HepG2 (cell line): ENCODE measurements around the gene FGD2. TPM values are rescaled to one million over a fixed set of nuclear protein-coding genes. Genes with fewer than 3 reads are reported as not detected.

Experiments used
- AHR ChIP-seq: IDR thresholded peaks from 2 replicates; pipeline ENCODE4 v1.6.1; 2018; ENCODE audit warnings: missing genetic modification reagents, missing compliant biosample characterization
- AKNA ChIP-seq: sonication (generic); formaldehyde crosslinking; IDR thresholded peaks from 2 replicates; pipeline ENCODE4 v1.4.0; 2020; ENCODE audit warnings: missing genetic modification reagents, borderline replicate concordance
- ATM ChIP-seq: fragments of 450-650 bp; IDR thresholded peaks from 2 replicates; pipeline ENCODE4 v1.7.1; 2017; ENCODE audit warnings: mild to moderate bottlenecking, borderline replicate concordance
- CBX5 ChIP-seq: sonication (generic); formaldehyde crosslinking; IDR thresholded peaks from 2 replicates; pipeline ENCODE4 v1.4.0; 2020; ENCODE audit warnings: missing genetic modification reagents, borderline replicate concordance
- CREB3 ChIP-seq: sonication (generic); formaldehyde crosslinking; IDR thresholded peaks from 2 replicates; pipeline ENCODE4 v1.5.0; 2020; ENCODE audit warnings: missing genetic modification reagents
- GATAD1 ChIP-seq: IDR thresholded peaks from 2 replicates; pipeline ENCODE4 v1.6.1; 2016; ENCODE audit warnings: missing genetic modification reagents, missing compliant biosample characterization
- KDM1A ChIP-seq: IDR thresholded peaks from 2 replicates; pipeline ENCODE4 v1.6.1; 2016; ENCODE audit warnings: missing compliant biosample characterization
- KDM3A ChIP-seq: IDR thresholded peaks from 2 replicates; pipeline ENCODE4 v1.6.1; 2018; ENCODE audit warnings: low read depth, missing compliant biosample characterization
- KLF13 ChIP-seq: sonication (generic); formaldehyde crosslinking; IDR thresholded peaks from 2 replicates; pipeline ENCODE4 v1.4.0; 2020; ENCODE audit warnings: mild to moderate bottlenecking, missing genetic modification reagents
- KLF16 ChIP-seq, 2 experiments: sonication (generic) in 1 of 2; formaldehyde crosslinking in 1 of 2; IDR thresholded peaks; 2 replicates each; pipeline versions ENCODE4 v1.6.1 to v1.8.0; 2016 to 2023; ENCODE audit warnings: missing genetic modification reagents in 2 of 2, missing compliant biosample characterization in 1 of 2
- MAFK ChIP-seq, 2 experiments: IDR thresholded peaks in 1 of 2; conservative IDR thresholded peaks in 1 of 2; 2 replicates each; pipeline ENCODE4 v1.6.1; 2011; ENCODE audit warnings: improper control_type of control experiment in 2 of 2, low read length in 2 of 2
- MIXL1 ChIP-seq: IDR thresholded peaks from 2 replicates; pipeline ENCODE4 v1.6.1; 2016
- NCOR1 ChIP-seq: fragments of 200-600 bp; sonication (generic); IDR thresholded peaks from 2 replicates; pipeline ENCODE4 v1.7.0; 2017; ENCODE audit warnings: antibody characterized with exemption, low read length, borderline replicate concordance
- NFRKB ChIP-seq: fragments of 450-650 bp; IDR thresholded peaks from 2 replicates; pipeline ENCODE4 v1.6.1; 2017
- PTBP1 ChIP-seq: fragments of 200-400 bp; formaldehyde crosslinking; IDR thresholded peaks from 2 replicates; pipeline ENCODE4 v1.6.1; 2018; ENCODE audit warnings: low read length, low read depth; ENCODE audit not compliant: poor library complexity, severe bottlenecking
- RFX5 ChIP-seq: IDR thresholded peaks from 2 replicates; pipeline ENCODE4 v1.6.1; 2011; ENCODE audit warnings: low read depth, low read length, improper control_type of control experiment
- SMC3 ChIP-seq: IDR thresholded peaks from 2 replicates; pipeline ENCODE4 v1.6.1; 2011; ENCODE audit warnings: low read length, improper control_type of control experiment
- SUZ12 ChIP-seq: fragments of 150-350 bp; IDR thresholded peaks from 2 replicates; pipeline ENCODE4 v1.6.1; 2014; ENCODE audit warnings: low read depth, low read length
- XBP1 ChIP-seq: sonication (generic); formaldehyde crosslinking; IDR thresholded peaks from 2 replicates; pipeline ENCODE4 v1.5.0; 2020; ENCODE audit warnings: missing genetic modification reagents
- ZC3H13 ChIP-seq: sonication (generic); formaldehyde crosslinking; IDR thresholded peaks from 2 replicates; pipeline ENCODE4 v1.8.1; 2023; ENCODE audit warnings: mild to moderate bottlenecking, missing genetic modification reagents, moderate library complexity
- ZFP36L1 ChIP-seq: sonication (generic); formaldehyde crosslinking; IDR thresholded peaks from 2 replicates; pipeline ENCODE4 v1.8.0; 2022; ENCODE audit warnings: mild to moderate bottlenecking, missing genetic modification reagents, moderate library complexity
- ZFP91 ChIP-seq: sonication (generic); formaldehyde crosslinking; IDR thresholded peaks from 2 replicates; pipeline ENCODE4 v1.9.0; 2022; ENCODE audit warnings: missing genetic modification reagents, mild to moderate bottlenecking, borderline replicate concordance
- ZNF530 ChIP-seq: sonication (generic); formaldehyde crosslinking; IDR thresholded peaks from 2 replicates; pipeline ENCODE4 v1.5.0; 2020; ENCODE audit warnings: low read depth, mild to moderate bottlenecking, missing genetic modification reagents
- ZNF607 ChIP-seq: sonication (generic); formaldehyde crosslinking; IDR thresholded peaks from 2 replicates; pipeline ENCODE4 v1.5.1; 2020; ENCODE audit warnings: missing genetic modification reagents, mild to moderate bottlenecking, borderline replicate concordance
- polyA plus RNA-seq, 8 experiments: library from polyadenylated mRNA; depleted of rRNA in 3 of 8; stranded (reverse) in 7 of 8; unstranded in 1 of 8; fragments of >200 nt; fragmentation: Illumina TruSeq in 4 of 8; extraction: Trizol in 4 of 8; gene quantifications; 2 replicates each; pipeline versions ENCODE4 v1.2.1 to v1.2.3, GENCODE V29; 2011 to 2016; ENCODE audit warnings: low read depth in 4 of 8, missing spikeins in 1 of 8, mixed read lengths in 1 of 8; ENCODE audit not compliant: insufficient read depth in 1 of 8
- total RNA-seq, 5 experiments: library from RNA; depleted of rRNA; stranded (reverse); fragments of >200 nt; fragmentation: Illumina TruSeq; extraction: Trizol; gene quantifications; 2 replicates each; pipeline ENCODE4 v1.2.3, GENCODE V29; 2016; ENCODE audit warnings: low read depth in 1 of 5

The FGD2 gene
- total and polyA plus RNA-seq, 2 of the 13 experiments (the other 11 are each of a cell fraction or from before 2014, with no cell fraction given), result not detected

GRCh38 chr6:37029249-37029971 lies 24.0 kb downstream of the FGD2 start (continued):
- TF ChIP-seq GATAD1, result peak; percentile 51; the same call in 1 of the 2 replicates
- TF ChIP-seq KLF13 (CRISPR knock-in tag), result no peak
- TF ChIP-seq NFRKB, result no peak
- 0 out of 2 replicates have a peak, but pooled peaks have one; percentile 21 for TF ChIP-seq ZFP36L1 (CRISPR knock-in tag)
- peak; percentile 68; the same call in 1 of the 2 replicates for TF ChIP-seq ZNF607 (CRISPR knock-in tag)
- TF ChIP-seq ZFP91 (CRISPR knock-in tag), result peak; percentile 41; the same call in 1 of the 2 replicates
- TF ChIP-seq CBX5 (CRISPR knock-in tag), result peak; percentile 81; the same call in 1 of the 2 replicates
- TF ChIP-seq ZC3H13 (CRISPR knock-in tag), result no peak
- TF ChIP-seq KLF16 (CRISPR knock-in tag; IDR thresholded peaks at IDR 0.05), result peak in 1 of 2 experiments; percentile 70; a peak in 2 of 4 replicates
- TF ChIP-seq PTBP1, result no peak
- TF ChIP-seq ATM, result no peak
- TF ChIP-seq ZNF530 (CRISPR knock-in tag), result no peak
- no peak for TF ChIP-seq SUZ12
- TF ChIP-seq SMC3, result peak; percentile 95
- no peak for TF ChIP-seq XBP1 (CRISPR knock-in tag)
- TF ChIP-seq MIXL1 (CRISPR knock-in tag), result peak; percentile 66; the same call in 1 of the 2 replicates
- peak in 1 of 2 experiments; percentile 39; a peak in 1 of 4 replicates for TF ChIP-seq MAFK (conservative IDR thresholded peaks at IDR 0.05 in 1 of 2, IDR thresholded peaks at IDR 0.05 in 1 of 2; ENCODE audit: low read length in 2 of 2)
- TF ChIP-seq KDM3A (CRISPR knock-in tag), result 0 out of 2 replicates have a peak, but pooled peaks have one; percentile 56
- TF ChIP-seq AHR (CRISPR knock-in tag), result peak; percentile 75; the same call in 1 of the 2 replicates
- no peak for TF ChIP-seq RFX5
- 0 out of 2 replicates have a peak, but pooled peaks have one; percentile 47 for TF ChIP-seq KDM1A (CRISPR knock-in tag)
- no peak for TF ChIP-seq CREB3
- TF ChIP-seq AKNA, result no peak
- TF ChIP-seq NCOR1, result no peak
